Aorta (tissue), 5 donors: ENCODE data around the gene APOC1. TPM values are rescaled to one million over a fixed set of nuclear protein-coding genes. Genes with fewer than 3 reads are reported as not detected.
"Not testable (repeated sequence)": the region's sequence is repeated elsewhere in the genome, so short reads cannot be mapped to it uniquely, and the experiment has no call there.

Experiments
- ATAC-seq: fragments of 200-7000 bp; cut with Tn5 transposase; one replicate; pipeline ENCODE4 v1.9.1; 2022; ENCODE audit warnings: moderate library complexity; ENCODE audit not compliant: low FRiP score
- DNase-seq, 2 donors: peaks; one replicate each; pipeline ENCODE4 v3.0.0-alpha.2; 2020
- H3K27ac ChIP-seq, 2 donors: one replicate each; pipeline ENCODE4 v1.5.1; 2013; ENCODE audit warnings: low read length in 2 of 2, mild to moderate bottlenecking in 2 of 2, moderate library complexity in 2 of 2, control low read depth in 1 of 2, inconsistent platforms in 1 of 2, low read depth in 1 of 2
- H3K27me3 ChIP-seq, 2 donors: one replicate each; pipeline ENCODE4 v1.6.1; 2013; ENCODE audit warnings: control low read depth in 1 of 2, low read length in 1 of 2, mild to moderate bottlenecking in 1 of 2, moderate library complexity in 1 of 2; ENCODE audit not compliant: insufficient read depth in 2 of 2, control insufficient read depth in 1 of 2
- H3K36me3 ChIP-seq, 2 donors: one replicate each; pipeline ENCODE4 v1.6.1; 2013; ENCODE audit warnings: control low read depth in 1 of 2, low read length in 1 of 2, mild to moderate bottlenecking in 1 of 2; ENCODE audit not compliant: insufficient read depth in 2 of 2, control insufficient read depth in 1 of 2
- H3K4me1 ChIP-seq, 2 donors: one replicate each; pipeline ENCODE4 v1.6.1; 2013; ENCODE audit warnings: low read length in 2 of 2, control low read depth in 1 of 2, mild to moderate bottlenecking in 1 of 2, moderate library complexity in 1 of 2; ENCODE audit not compliant: insufficient read depth in 2 of 2, control insufficient read depth in 1 of 2
- H3K4me3 ChIP-seq, 2 donors: one replicate each; pipeline ENCODE4 v1.5.1; 2013; ENCODE audit warnings: low read length in 2 of 2, control low read depth in 1 of 2, mild to moderate bottlenecking in 1 of 2
- H3K9me3 ChIP-seq: one replicate; pipeline ENCODE4 v1.6.1; 2013; ENCODE audit warnings: mild to moderate bottlenecking, low read length; ENCODE audit not compliant: control insufficient read depth
- WGBS, 2 donors: extraction: QIAGEN DNeasy Blood & Tissue Kit; methylation state at CpG; one replicate each; pipeline ENCODE4 v1.1.7; 2013; 5-methylcytosine and 5-hydroxymethylcytosine counted together
- intact Hi-C, 2 donors: fragments of 100-400 bp; cut with DNase I; formaldehyde crosslinking; loops; one replicate each; pipeline versions ENCODE4 v1.14.2 to v1.15.0; 2022
- polyA plus RNA-seq, 2 donors: library from polyadenylated mRNA; stranded (reverse); fragments of 200-250 nt; gene quantifications; one replicate each; pipeline ENCODE4 v1.2.3, GENCODE V29; 2013
- total RNA-seq, 2 donors: library from RNA; stranded (reverse); fragmentation: NEBNext Ultra II Directional; extraction: Animal tissue kit (Norgen Biotek cat#: 25700); gene quantifications; one replicate each; pipeline ENCODE4 v1.2.1, GENCODE V29; 2021
- donor health status: healthy with polysubstance abuse.
- donor health status: Bipolar disorder and iron deficiency.
- donor health status: DM: no; HTN: no; CAD: no.
- donor health status: DM: no; HTN: no; CAD: no.
- donor health status: DM: yes; HTN: yes; CAD: no.

The APOC1 gene
- total and polyA plus RNA-seq, 4 donors: 7.4 to 127 (median 18.5) TPM

GRCh38 chr19:44925114-44925891, 10.9 kb downstream of the APOC1 start:
- intact Hi-C loops: no loop called here
- DNase-seq: peak; percentile 84 to 90
- H3K27ac ChIP-seq: no peak overlapping the region
- H3K4me1 ChIP-seq: no peaks in the 10 kb centered on the region
- peak; percentile 87 for ATAC-seq
- H3K4me3 ChIP-seq: no peak overlapping the region
- no peaks in the 10 kb centered on the region for H3K36me3 ChIP-seq
- H3K27me3 ChIP-seq: no peaks in the 10 kb centered on the region
- WGBS, 2 donors: 36 to 47% methylated on average over 7 to 8 of the region's 8 CpGs
- no peaks in the 10 kb centered on the region for H3K9me3 ChIP-seq

GRCh38 chr19:44926245-44927077, 12.1 kb downstream of the APOC1 start:
- WGBS, 2 donors: 40 to 63% methylated on average over 9 to 18 of the region's 19 CpGs
- intact Hi-C loops, H3K4me1 ChIP-seq, DNase-seq, H3K9me3 ChIP-seq, H3K27ac ChIP-seq, H3K4me3 ChIP-seq, H3K36me3 ChIP-seq, H3K27me3 ChIP-seq: not testable (repeated sequence)
- peak; percentile 5 for ATAC-seq

- H3K27me3 ChIP-seq: no peaks in the 10 kb centered on the region
- no peaks in the 10 kb centered on the region for H3K4me1 ChIP-seq
- no peaks in the 10 kb centered on the region for H3K36me3 ChIP-seq
- intact Hi-C loops: no loop called here
- H3K27ac ChIP-seq: no peak overlapping the region
- DNase-seq: no peak
- H3K4me3 ChIP-seq: no peak overlapping the region
- WGBS, 2 donors: 32 to 33% methylated on average over 5 of the region's 5 CpGs
- no peaks in the 10 kb centered on the region for H3K9me3 ChIP-seq
- no peak for ATAC-seq
Measured at GRCh38 chr19:44927746-44928145, 13.3 kb downstream of the APOC1 start.

GRCh38 chr19:44930088-44930487, 15.7 kb downstream of the APOC1 start:
- no peaks in the 10 kb centered on the region for H3K36me3 ChIP-seq
- DNase-seq: no peak
- 89 to 90% methylated on average over 7 of the region's 7 CpGs for WGBS, 2 donors
- H3K4me1 ChIP-seq: no peaks in the 10 kb centered on the region
- no peaks in the 10 kb centered on the region for H3K27me3 ChIP-seq
- intact Hi-C loops: no loop called here
- H3K4me3 ChIP-seq: no peak overlapping the region
- no peaks in the 10 kb centered on the region for H3K9me3 ChIP-seq
- no peak overlapping the region for H3K27ac ChIP-seq
- ATAC-seq: no peak

- no peaks in the 10 kb centered on the region for H3K36me3 ChIP-seq
- no peak overlapping the region for H3K27ac ChIP-seq
- no peak overlapping the region for H3K4me3 ChIP-seq
- no peaks in the 10 kb centered on the region for H3K9me3 ChIP-seq
- no peaks in the 10 kb centered on the region for H3K4me1 ChIP-seq
- H3K27me3 ChIP-seq: no peaks in the 10 kb centered on the region
- DNase-seq: no peak
- 82 to 86% methylated on average over 4 of the region's 4 CpGs for WGBS, 2 donors
- ATAC-seq: no peak
- intact Hi-C loops: no loop called here
Measured at GRCh38 chr19:44931541-44931940, 17.1 kb downstream of the APOC1 start.

GRCh38 chr19:44939668-44940067, 25.3 kb downstream of the APOC1 start:
- Histone ChIP-seq H3K4me3 (no peak overlapping the region), H3K27ac (no peak overlapping the region), H3K4me1 (no peaks in the 10 kb centered on the region), H3K36me3 (no peaks in the 10 kb centered on the region), H3K9me3 (no peaks in the 10 kb centered on the region), H3K27me3 (no peaks in the 10 kb centered on the region)
- ATAC-seq: no peak
- WGBS, 2 donors: 75 to 83% methylated on average over 5 of the region's 5 CpGs
- intact Hi-C loops: loop anchor here in 1 of 2 donors (10.0 kb wide), 1 partner anchor 155 kb away; no protein-coding TSS in a partner anchor
- no peak for DNase-seq

GRCh38 chr19:44942067-44942571, 27.7 kb downstream of the APOC1 start, which contains the start of gene APOC4:
APOC4 (plus strand) TSS chr19:44942237; CDS start chr19:44942278, 41 bp downstream.
- no peaks in the 10 kb centered on the region for H3K4me1 ChIP-seq
- ATAC-seq (no peak), DNase-seq (no peak)
- no peaks in the 10 kb centered on the region for H3K9me3 ChIP-seq
- no peak within 1 kb of the TSS for H3K27ac ChIP-seq
- no peak within 1 kb of the TSS for H3K4me3 ChIP-seq
- H3K27me3 ChIP-seq: no peaks in the 10 kb centered on the region
- WGBS, 2 donors: 87 to 88% methylated on average over 14 of the region's 14 CpGs
- intact Hi-C loops: loop anchor here in 1 of 2 donors (10.0 kb wide), 1 partner anchor 157 kb away; no protein-coding TSS in a partner anchor
- H3K36me3 ChIP-seq: no peaks in the 10 kb centered on the region

- H3K36me3 ChIP-seq: no peaks in the 10 kb centered on the region
- intact Hi-C loops: loop anchor here in 1 of 2 donors (10.0 kb wide), 1 partner anchor 159 kb away; no protein-coding TSS in a partner anchor
Measured at GRCh38 chr19:44943801-44944249, 29.4 kb downstream of the APOC1 start.

More at GRCh38 chr19:44943801-44944249, 29.4 kb downstream of the APOC1 start:
- DNase-seq (peak in 1 of 2 donors; percentile 89), ATAC-seq (no peak)
- 60 to 63% methylated on average over 10 of the region's 10 CpGs for WGBS, 2 donors
- H3K27ac ChIP-seq: no peak overlapping the region
- H3K4me3 ChIP-seq: no peak overlapping the region
- no peaks in the 10 kb centered on the region for H3K4me1 ChIP-seq
- no peaks in the 10 kb centered on the region for H3K9me3 ChIP-seq
- H3K27me3 ChIP-seq: no peaks in the 10 kb centered on the region
